Measurements from ENCODE around the gene EFHC1. TPM values are rescaled to one million over a fixed set of nuclear protein-coding genes. Genes with fewer than 3 reads are reported as not detected.

EFHC1 gene
- total and polyA plus RNA-seq, 7 donors: 1.8 to 38.5 (median 15.9) TPM

DNA sequence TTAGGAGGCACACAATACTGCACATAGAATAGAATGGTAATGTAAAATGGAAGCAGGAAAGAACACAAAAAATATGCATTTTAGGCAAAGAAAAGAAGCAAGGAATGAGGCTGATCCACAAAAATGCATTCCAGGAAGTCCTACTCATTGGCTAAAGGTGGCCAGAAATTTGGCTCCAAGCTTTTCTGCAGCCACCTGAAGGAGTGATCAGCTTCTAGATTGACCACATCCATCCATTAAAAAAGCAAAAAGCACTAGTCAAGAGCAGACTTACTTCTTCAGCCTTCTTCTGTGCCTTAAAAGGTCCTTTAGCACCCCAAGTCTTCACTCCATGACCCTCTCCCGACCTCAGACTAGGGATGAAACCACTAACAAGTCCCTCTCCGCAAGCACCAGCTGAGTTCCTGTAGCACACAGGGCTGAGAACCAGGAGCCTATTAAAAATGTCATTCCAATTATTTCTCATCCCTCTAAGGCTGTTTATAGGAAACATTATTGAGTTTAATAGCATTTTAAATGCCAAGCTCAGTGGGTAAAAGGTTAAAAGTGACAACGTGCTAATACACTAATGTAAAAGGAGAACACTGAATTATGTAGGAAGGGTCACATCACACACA is 120.3 kb downstream of the EFHC1 start:
- intact Hi-C loops (cut with DNase I): loop anchor here (5.0 kb wide), 1 partner anchor 37 kb away; the partner anchor contains the start of gene TRAM2
- peak overlapping the region; percentile 49 to 64 (median 61) for H3K27ac ChIP-seq

DNA sequence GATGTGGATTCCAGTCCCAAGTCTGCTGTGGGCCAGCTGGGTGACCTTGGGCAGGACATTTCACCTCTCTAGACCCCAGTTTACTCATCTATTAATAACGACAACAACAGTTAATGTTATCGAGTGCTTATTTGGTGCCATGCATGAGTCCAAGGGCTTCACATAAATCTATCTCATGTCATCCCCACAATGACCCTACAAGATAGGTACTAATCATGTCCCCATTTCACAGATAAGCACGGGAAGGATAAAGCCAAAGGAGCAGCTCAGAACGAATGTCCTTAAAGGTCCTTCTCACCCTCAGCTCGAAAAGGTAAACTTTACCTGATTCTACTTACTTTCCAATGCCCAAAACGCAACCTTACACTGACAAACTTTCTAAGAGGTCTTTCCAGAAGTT is 121.0 kb downstream of the EFHC1 start:
- H3K4me1 ChIP-seq: peaks cover 0 to 96% (median 86%) of the 10 kb centered on the region in 4 donors
- H3K27ac ChIP-seq: peak overlapping the region; percentile 49 to 64 (median 61)

More for the DNA sequence above, 120.3 kb downstream of the EFHC1 start:
- H3K36me3 ChIP-seq: peaks cover 0 to 3% (median under 1%) of the 10 kb centered on the region in 4 donors
- H3K4me1 ChIP-seq: peaks cover 0 to 97% (median 81%) of the 10 kb centered on the region in 4 donors
- no peaks in the 10 kb centered on the region for H3K9me3 ChIP-seq
- no peak for DNase-seq
- no peak overlapping the region for H3K4me3 ChIP-seq
- no peak for TF ChIP-seq EP300 (IDR thresholded peaks at IDR 0.05)
- TF ChIP-seq, protein P1, sequence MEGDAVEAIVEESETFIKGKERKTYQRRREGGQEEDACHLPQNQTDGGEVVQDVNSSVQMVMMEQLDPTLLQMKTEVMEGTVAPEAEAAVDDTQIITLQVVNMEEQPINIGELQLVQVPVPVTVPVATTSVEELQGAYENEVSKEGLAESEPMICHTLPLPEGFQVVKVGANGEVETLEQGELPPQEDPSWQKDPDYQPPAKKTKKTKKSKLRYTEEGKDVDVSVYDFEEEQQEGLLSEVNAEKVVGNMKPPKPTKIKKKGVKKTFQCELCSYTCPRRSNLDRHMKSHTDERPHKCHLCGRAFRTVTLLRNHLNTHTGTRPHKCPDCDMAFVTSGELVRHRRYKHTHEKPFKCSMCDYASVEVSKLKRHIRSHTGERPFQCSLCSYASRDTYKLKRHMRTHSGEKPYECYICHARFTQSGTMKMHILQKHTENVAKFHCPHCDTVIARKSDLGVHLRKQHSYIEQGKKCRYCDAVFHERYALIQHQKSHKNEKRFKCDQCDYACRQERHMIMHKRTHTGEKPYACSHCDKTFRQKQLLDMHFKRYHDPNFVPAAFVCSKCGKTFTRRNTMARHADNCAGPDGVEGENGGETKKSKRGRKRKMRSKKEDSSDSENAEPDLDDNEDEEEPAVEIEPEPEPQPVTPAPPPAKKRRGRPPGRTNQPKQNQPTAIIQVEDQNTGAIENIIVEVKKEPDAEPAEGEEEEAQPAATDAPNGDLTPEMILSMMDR (IDR thresholded peaks at IDR 0.05): no peak
- no peak for TF ChIP-seq POLR2AphosphoS5 (IDR thresholded peaks at IDR 0.05)
- no peak for TF ChIP-seq POLR2A (IDR thresholded peaks at IDR 0.05)
- 81 to 87% methylated on average over 3 of the region's 3 CpGs for WGBS, 2 donors
- no peaks in the 10 kb centered on the region for H3K27me3 ChIP-seq

DNA sequence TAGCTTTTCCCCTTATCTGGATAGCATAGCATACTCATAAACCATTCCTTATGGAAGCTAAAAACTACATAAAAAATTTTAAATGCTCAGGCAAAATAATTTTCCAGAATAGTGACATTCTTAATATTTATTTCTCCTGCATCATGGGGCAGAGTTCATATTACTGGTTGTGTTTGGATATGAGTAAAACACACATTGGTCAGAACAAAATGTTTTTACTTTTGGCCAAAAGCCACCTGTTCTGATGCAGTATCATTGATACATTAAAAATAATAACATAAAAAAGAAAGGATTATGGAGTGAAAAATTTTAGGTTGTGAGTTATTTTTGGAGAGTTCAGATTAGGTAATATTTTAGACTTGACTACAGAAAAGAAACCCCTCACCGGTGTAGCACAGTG is 123.1 kb downstream of the EFHC1 start:
- 83 to 91% methylated on average over 1 of the region's 1 CpG for WGBS, 2 donors
- Histone ChIP-seq H3K4me3 (no peak overlapping the region), H3K9me3 (no peaks in the 10 kb centered on the region), H3K27me3 (no peaks in the 10 kb centered on the region), H3K27ac (peak overlapping the region in 3 of 4 donors; percentile 17 to 58 (median 56)), H3K36me3 (no peaks in the 10 kb centered on the region), H3K4me1 (peaks cover 0 to 96% (median 87%) of the 10 kb centered on the region in 4 donors)
- intact Hi-C loops (cut with DNase I): loop anchor here (5.0 kb wide), 1 partner anchor 34 kb away; the partner anchor contains the start of gene TRAM2
- TF ChIP-seq POLR2AphosphoS5 (IDR thresholded peaks at IDR 0.05) (no peak), POLR2A (IDR thresholded peaks at IDR 0.05) (no peak), EP300 (IDR thresholded peaks at IDR 0.05) (no peak)
- TF ChIP-seq, protein P1 (IDR thresholded peaks at IDR 0.05): no peak
- no peak for DNase-seq

More for the DNA sequence above, 121.0 kb downstream of the EFHC1 start:
- TF ChIP-seq, protein P1 (IDR thresholded peaks at IDR 0.05): no peak
- no peak for TF ChIP-seq POLR2A (IDR thresholded peaks at IDR 0.05)
- no peak for TF ChIP-seq EP300 (IDR thresholded peaks at IDR 0.05)
- no peak for TF ChIP-seq POLR2AphosphoS5 (IDR thresholded peaks at IDR 0.05)
- no peak for DNase-seq
- 93% methylated on average over 6 of the region's 6 CpGs for WGBS, 2 donors
- Histone ChIP-seq H3K9me3 (no peaks in the 10 kb centered on the region), H3K36me3 (no peaks in the 10 kb centered on the region), H3K27me3 (no peaks in the 10 kb centered on the region), H3K4me3 (no peak overlapping the region)
- intact Hi-C loops (cut with DNase I): loop anchor here (5.0 kb wide), 1 partner anchor 36 kb away; the partner anchor contains the start of gene TRAM2

DNA sequence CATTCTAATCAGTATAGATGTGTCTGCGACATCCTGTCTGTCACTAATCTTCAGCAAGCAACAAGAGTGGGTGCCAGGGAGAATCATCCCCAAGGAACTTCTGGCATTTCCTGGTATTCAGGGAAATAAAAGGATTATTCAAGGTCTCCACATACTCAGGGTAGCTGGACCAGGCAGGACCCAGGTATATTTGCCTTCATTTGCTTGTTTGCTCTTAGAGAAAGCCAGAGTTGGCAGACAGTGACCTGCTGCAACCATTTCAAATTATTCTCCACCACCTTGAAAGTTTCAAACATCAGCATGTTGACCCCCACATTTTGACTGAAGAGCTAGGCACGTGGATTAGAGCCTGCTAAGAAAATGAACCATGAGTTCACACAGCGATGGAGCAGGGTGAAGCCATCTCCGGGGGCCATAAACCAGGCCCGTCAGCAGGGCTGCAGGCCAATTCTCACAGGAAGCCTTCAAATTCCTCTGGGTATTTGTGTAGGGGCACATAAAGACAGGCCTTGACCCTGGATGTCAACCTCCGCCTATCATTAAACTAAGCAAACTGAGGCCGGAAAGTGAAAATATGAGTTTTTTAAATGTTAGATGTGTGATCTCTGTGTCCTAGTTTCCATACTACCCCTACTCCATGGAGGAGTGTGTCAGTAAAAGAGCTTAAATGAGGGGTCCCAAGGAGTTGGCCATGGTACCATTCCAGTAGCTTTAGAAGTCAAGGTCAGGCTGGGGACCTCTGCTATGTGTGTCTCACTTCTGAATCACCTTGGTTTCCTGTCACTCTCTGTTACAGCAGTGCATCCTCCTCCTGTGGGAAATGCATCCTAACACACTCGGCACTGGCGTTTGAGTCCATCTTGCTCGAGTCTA is 123.8 kb downstream of the EFHC1 start:
- Histone ChIP-seq H3K9me3 (no peaks in the 10 kb centered on the region), H3K4me1 (peaks cover 0 to 94% (median 84%) of the 10 kb centered on the region in 4 donors), H3K36me3 (no peaks in the 10 kb centered on the region), H3K27ac (peak overlapping the region; percentile 17 to 58 (median 54)), H3K27me3 (no peaks in the 10 kb centered on the region), H3K4me3 (no peak overlapping the region)
- DNase-seq: no peak
- TF ChIP-seq, protein P1 (IDR thresholded peaks at IDR 0.05): no peak
- no peak for TF ChIP-seq EP300 (IDR thresholded peaks at IDR 0.05)
- no peak for TF ChIP-seq POLR2A (IDR thresholded peaks at IDR 0.05)
- TF ChIP-seq POLR2AphosphoS5 (IDR thresholded peaks at IDR 0.05): no peak
- 56 to 71% methylated on average over 10 of the region's 10 CpGs for WGBS, 2 donors
- intact Hi-C loops (cut with DNase I): loop anchor here (5.0 kb wide), 1 partner anchor 33 kb away; the partner anchor contains the start of gene TRAM2
